ENCODE results near the gene RTRAF.

- TF ChIP-seq, protein P1, sequence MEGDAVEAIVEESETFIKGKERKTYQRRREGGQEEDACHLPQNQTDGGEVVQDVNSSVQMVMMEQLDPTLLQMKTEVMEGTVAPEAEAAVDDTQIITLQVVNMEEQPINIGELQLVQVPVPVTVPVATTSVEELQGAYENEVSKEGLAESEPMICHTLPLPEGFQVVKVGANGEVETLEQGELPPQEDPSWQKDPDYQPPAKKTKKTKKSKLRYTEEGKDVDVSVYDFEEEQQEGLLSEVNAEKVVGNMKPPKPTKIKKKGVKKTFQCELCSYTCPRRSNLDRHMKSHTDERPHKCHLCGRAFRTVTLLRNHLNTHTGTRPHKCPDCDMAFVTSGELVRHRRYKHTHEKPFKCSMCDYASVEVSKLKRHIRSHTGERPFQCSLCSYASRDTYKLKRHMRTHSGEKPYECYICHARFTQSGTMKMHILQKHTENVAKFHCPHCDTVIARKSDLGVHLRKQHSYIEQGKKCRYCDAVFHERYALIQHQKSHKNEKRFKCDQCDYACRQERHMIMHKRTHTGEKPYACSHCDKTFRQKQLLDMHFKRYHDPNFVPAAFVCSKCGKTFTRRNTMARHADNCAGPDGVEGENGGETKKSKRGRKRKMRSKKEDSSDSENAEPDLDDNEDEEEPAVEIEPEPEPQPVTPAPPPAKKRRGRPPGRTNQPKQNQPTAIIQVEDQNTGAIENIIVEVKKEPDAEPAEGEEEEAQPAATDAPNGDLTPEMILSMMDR (IDR thresholded peaks at IDR 0.05; ENCODE audit: low read depth, low read length) = no peak
- no peak for TF ChIP-seq EZH2phosphoT487 (IDR thresholded peaks at IDR 0.05; ENCODE audit: low read depth)
Measured at GRCh38 chr14:51969852-51970540, 19.4 kb upstream of the RTRAF start.

All from OCI-LY3 (cell line).